Measurements from ENCODE around the gene DPP6. TPM values are rescaled to one million over a fixed set of nuclear protein-coding genes. Genes with fewer than 3 reads are reported as not detected.

The DPP6 gene
- total and polyA plus RNA-seq, 9 of the 15 experiments (the other 6 are each of a cell fraction or from before 2014, with no cell fraction given): not detected

- Histone ChIP-seq H3K4me1 (replicated peaks in 1 of 2; ENCODE audit: control insufficient read depth in 2 of 2, insufficient read depth in 2 of 2, low read length in 2 of 2) (no peaks in the 10 kb centered on the region), H3K9ac (ENCODE audit: insufficient read depth in 1 of 2, low read depth in 2 of 2, low read length in 2 of 2) (no peak overlapping the region), H3K9me3 (replicated peaks; ENCODE audit: control insufficient read depth, insufficient read depth, low read depth, low read length) (no peaks in the 10 kb centered on the region), H3K79me2 (ENCODE audit: control insufficient read depth, insufficient read depth, low read length) (no peaks in the 10 kb centered on the region), H3K27ac (ENCODE audit: extremely low read depth, low read depth, low read length) (no peak overlapping the region), H2AFZ (ENCODE audit: low read depth, low read length) (no peak overlapping the region), H3K36me3 (ENCODE audit: control insufficient read depth, insufficient read depth, low read length) (no peaks in the 10 kb centered on the region), H3K4me2 (ENCODE audit: insufficient read depth, low read length) (no peak overlapping the region), H3K9me1 (ENCODE audit: control insufficient read depth, insufficient read depth, low read length) (no peaks in the 10 kb centered on the region), H3K27me3 (ENCODE audit: control insufficient read depth in 2 of 2, insufficient read depth in 2 of 2, low read length in 2 of 2) (peaks cover 2 to 5% of the 10 kb centered on the region in 2 experiments; a peak in 4 of 5 replicates), H4K20me1 (replicated peaks; ENCODE audit: control insufficient read depth, insufficient read depth, low read length) (no peaks in the 10 kb centered on the region), H3K4me3 (no peak overlapping the region)
- under 1% methylated on average over 10 of the region's 10 CpGs for WGBS (ENCODE audit: insufficient coverage, low coverage, missing lambda C conversion rate)
- ChIA-PET CTCF (ENCODE audit: low intra/inter-chr PET ratio) (no interaction called here), POLR2A (no interaction called here)
- in situ Hi-C loops (cut with MboI): no loop called here
- intact Hi-C loops (cut with micrococcal nuclease): no loop called here
- ATAC-seq (no peak), FAIRE-seq (no peak), DNase-seq (ENCODE audit: extremely low read depth in 1 of 4, low spot score in 3 of 4) (no peak)
- TF ChIP-seq ZMIZ1 (IDR thresholded peaks at IDR 0.05; ENCODE audit: low read depth in 2 of 2, low read length in 2 of 2): no peak
- TF ChIP-seq BMI1 (IDR thresholded peaks at IDR 0.05; ENCODE audit: low read length): no peak
- TF ChIP-seq ZNF431 (CRISPR knock-in tag; IDR thresholded peaks at IDR 0.05): no peak
- TF ChIP-seq ZNF212 (CRISPR knock-in tag; IDR thresholded peaks at IDR 0.05): no peak
- no peak for TF ChIP-seq ZNF3 (CRISPR knock-in tag; IDR thresholded peaks at IDR 0.05)
- BruUV-seq (replicated peaks): no TSS peak
These were observed 516.1 kb downstream of the DPP6 start for GRCh38 chr7:154568346-154568745.
